Measurements from ENCODE around the gene CDH26.

Gene CDH26

GRCh38 chr20:59985864-59986263 is 27.6 kb downstream of the CDH26 start:
- DNase-seq (ENCODE audit: low read depth), result no peak

GRCh38 chr20:59987135-59987534 is 28.9 kb downstream of the CDH26 start:
- no peak for DNase-seq (ENCODE audit: low read depth)

GRCh38 chr20:59988141-59988540 is 29.9 kb downstream of the CDH26 start:
- no peak for DNase-seq (ENCODE audit: low read depth)

GRCh38 chr20:59992526-59993084 is 34.4 kb downstream of the CDH26 start:
- no peak for DNase-seq (ENCODE audit: low read depth)

GRCh38 chr20:59993736-59994430 is 35.7 kb downstream of the CDH26 start:
- peak; percentile 31 for DNase-seq (ENCODE audit: low read depth)

GRCh38 chr20:59994697-59995122 is 36.5 kb downstream of the CDH26 start:
- DNase-seq (ENCODE audit: low read depth), result no peak

- DNase-seq (ENCODE audit: low read depth), result no peak
These were observed 37.9 kb downstream of the CDH26 start for GRCh38 chr20:59996108-59996507.

GRCh38 chr20:59997896-59998295 is 39.7 kb downstream of the CDH26 start:
- no peak for DNase-seq (ENCODE audit: low read depth)

- no peak for DNase-seq (ENCODE audit: low read depth)
These were observed 41.3 kb downstream of the CDH26 start for GRCh38 chr20:59999502-59999901.

- DNase-seq (ENCODE audit: low read depth), result no peak
These were observed 42.2 kb downstream of the CDH26 start for GRCh38 chr20:60000271-60001042.

- DNase-seq (ENCODE audit: low read depth), result no peak
These were observed 42.9 kb downstream of the CDH26 start for GRCh38 chr20:60001108-60001507.

GRCh38 chr20:60003776-60004175 is 45.6 kb downstream of the CDH26 start:
- DNase-seq (ENCODE audit: low read depth), result no peak

GRCh38 chr20:60006261-60006660 is 48.0 kb downstream of the CDH26 start:
- DNase-seq (ENCODE audit: low read depth), result no peak

GRCh38 chr20:60007464-60007863 is 49.2 kb downstream of the CDH26 start:
- no peak for DNase-seq (ENCODE audit: low read depth)

- DNase-seq (ENCODE audit: low read depth), result no peak
These were observed 50.0 kb downstream of the CDH26 start for GRCh38 chr20:60008130-60008808.

GRCh38 chr20:60009318-60009717 is 51.1 kb downstream of the CDH26 start:
- no peak for DNase-seq (ENCODE audit: low read depth)

GRCh38 chr20:60009826-60010616 is 51.8 kb downstream of the CDH26 start:
- no peak for DNase-seq (ENCODE audit: low read depth)

- no peak for DNase-seq (ENCODE audit: low read depth)
These were observed 52.7 kb downstream of the CDH26 start for GRCh38 chr20:60010689-60011458.

- DNase-seq (ENCODE audit: low read depth), result no peak
These were observed 53.6 kb downstream of the CDH26 start for GRCh38 chr20:60011512-60012507.

Data from CMK (cell line).